A549 (cell line): ENCODE data around the gene BNC2.

ENCODE experiments used
- BCL3 ChIP-seq: fragments of >200 bp; sonication (Bioruptor Twin); formaldehyde crosslinking; IDR thresholded peaks from 3 replicates; pipeline ENCODE4 v1.6.1; 2016
- CBX8 ChIP-seq: fragments of 200-600 bp; sonication (generic); IDR thresholded peaks from 2 replicates; pipeline ENCODE4 v1.6.1; 2016
- CTCF ChIP-seq: fragments of >200 bp; sonication (Bioruptor Twin); formaldehyde crosslinking; IDR thresholded peaks from 3 replicates; pipeline ENCODE4 v1.5.1; 2016
- EP300 ChIP-seq, 2 experiments: fragments of >200 bp; sonication (Bioruptor Twin); formaldehyde crosslinking; IDR thresholded peaks; 2 replicates in 1 of 2; 3 replicates in 1 of 2; pipeline ENCODE4 v1.6.1; 2016 to 2017
- ESRRA ChIP-seq: fragments of 150-350 bp; IDR thresholded peaks from 2 replicates; pipeline ENCODE4 v1.6.1; 2014; ENCODE audit warnings: mild to moderate bottlenecking, low read length, borderline replicate concordance
- JUNB ChIP-seq: fragments of >200 bp; sonication (Bioruptor Twin); formaldehyde crosslinking; IDR thresholded peaks from 2 replicates; pipeline ENCODE4 v1.6.1; 2016
- POLR2A ChIP-seq: IDR thresholded peaks from 2 replicates; pipeline ENCODE4 v1.6.1; 2012; ENCODE audit warnings: mild to moderate bottlenecking, low read length
- RAD21 ChIP-seq, 2 experiments: fragments of >200 bp in 1 of 2; sonication (Bioruptor Twin) in 1 of 2; formaldehyde crosslinking in 1 of 2; IDR thresholded peaks in 1 of 2; conservative IDR thresholded peaks in 1 of 2; 2 replicates in 1 of 2; 3 replicates in 1 of 2; pipeline ENCODE4 v1.6.1; 2012 to 2018; ENCODE audit warnings: inconsistent platforms in 1 of 2
- REST ChIP-seq: fragments of 200-600 bp; sonication (generic); IDR thresholded peaks from 2 replicates; pipeline ENCODE4 v1.6.1; 2016; ENCODE audit warnings: antibody characterized with exemption, mild to moderate bottlenecking, moderate library complexity
- SMC3 ChIP-seq: fragments of >200 bp; sonication (Bioruptor Twin); formaldehyde crosslinking; IDR thresholded peaks from 3 replicates; pipeline ENCODE4 v1.6.1; 2018; ENCODE audit warnings: inconsistent platforms
- USF2 ChIP-seq: fragments of 450-650 bp; IDR thresholded peaks from 2 replicates; pipeline ENCODE4 v1.6.1; 2014; ENCODE audit warnings: antibody characterized with exemption

- no peak for TF ChIP-seq EP300 (IDR thresholded peaks at IDR 0.05)
- TF ChIP-seq USF2 = no peak
- no peak for TF ChIP-seq BCL3
- no peak for TF ChIP-seq SMC3
- TF ChIP-seq CTCF = no peak
- no peak for TF ChIP-seq REST
- TF ChIP-seq RAD21 (conservative IDR thresholded peaks at IDR 0.05 in 1 of 2, IDR thresholded peaks at IDR 0.05 in 1 of 2) = no peak
- no peak for TF ChIP-seq POLR2A
- TF ChIP-seq ESRRA = no peak
- no peak for TF ChIP-seq CBX8
- TF ChIP-seq JUNB = no peak
Observed at GRCh38 chr9:16729651-16730050, 140.8 kb downstream of the BNC2 start.
